Peyer's patch (tissue), 4 donors: ENCODE measurements around the gene FAM174C.

ENCODE experiments used
- CTCF ChIP-seq, 6 experiments: fragments of 450-650 bp in 4 of 6; fragments of 200-600 bp in 2 of 6; sonication (generic) in 1 of 6; IDR thresholded peaks; one replicate each; pipeline ENCODE4 v1.5.1; 2017 to 2019; ENCODE audit warnings: antibody characterized with exemption in 6 of 6, mild to moderate bottlenecking in 3 of 6, moderate library complexity in 1 of 6
- POLR2A ChIP-seq, 2 donors: fragments of 450-650 bp; IDR thresholded peaks; one replicate each; pipeline ENCODE4 v1.5.1; 2017; ENCODE audit warnings: antibody characterized with exemption in 2 of 2, mild to moderate bottlenecking in 2 of 2, moderate library complexity in 2 of 2

- TF ChIP-seq CTCF (IDR thresholded peaks at IDR 0.05) = no peak
- no peak for TF ChIP-seq POLR2A (IDR thresholded peaks at IDR 0.05)
Measured at GRCh38 chr19:1228161-1228957, 47.0 kb upstream of the FAM174C start.
